ENCODE measurements around the gene SLC39A2. TPM values are rescaled to one million over a fixed set of nuclear protein-coding genes. Genes with fewer than 3 reads are reported as not detected.
A peak's percentile ranks its signal among the peaks of the same experiment; 100 is the strongest.
"Not testable (repeated sequence)": the region's sequence is repeated elsewhere in the genome, so short reads cannot be mapped to it uniquely, and the experiment has no call there.

SLC39A2 gene, protein sequence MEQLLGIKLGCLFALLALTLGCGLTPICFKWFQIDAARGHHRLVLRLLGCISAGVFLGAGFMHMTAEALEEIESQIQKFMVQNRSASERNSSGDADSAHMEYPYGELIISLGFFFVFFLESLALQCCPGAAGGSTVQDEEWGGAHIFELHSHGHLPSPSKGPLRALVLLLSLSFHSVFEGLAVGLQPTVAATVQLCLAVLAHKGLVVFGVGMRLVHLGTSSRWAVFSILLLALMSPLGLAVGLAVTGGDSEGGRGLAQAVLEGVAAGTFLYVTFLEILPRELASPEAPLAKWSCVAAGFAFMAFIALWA
- total RNA-seq, result not detected
- polyA plus RNA-seq, result not detected
- long read RNA-seq, donor 1, result 0 reads
- long read RNA-seq, donor 2, result 0 reads
- long read RNA-seq, donor 3, result 0 reads

DNA sequence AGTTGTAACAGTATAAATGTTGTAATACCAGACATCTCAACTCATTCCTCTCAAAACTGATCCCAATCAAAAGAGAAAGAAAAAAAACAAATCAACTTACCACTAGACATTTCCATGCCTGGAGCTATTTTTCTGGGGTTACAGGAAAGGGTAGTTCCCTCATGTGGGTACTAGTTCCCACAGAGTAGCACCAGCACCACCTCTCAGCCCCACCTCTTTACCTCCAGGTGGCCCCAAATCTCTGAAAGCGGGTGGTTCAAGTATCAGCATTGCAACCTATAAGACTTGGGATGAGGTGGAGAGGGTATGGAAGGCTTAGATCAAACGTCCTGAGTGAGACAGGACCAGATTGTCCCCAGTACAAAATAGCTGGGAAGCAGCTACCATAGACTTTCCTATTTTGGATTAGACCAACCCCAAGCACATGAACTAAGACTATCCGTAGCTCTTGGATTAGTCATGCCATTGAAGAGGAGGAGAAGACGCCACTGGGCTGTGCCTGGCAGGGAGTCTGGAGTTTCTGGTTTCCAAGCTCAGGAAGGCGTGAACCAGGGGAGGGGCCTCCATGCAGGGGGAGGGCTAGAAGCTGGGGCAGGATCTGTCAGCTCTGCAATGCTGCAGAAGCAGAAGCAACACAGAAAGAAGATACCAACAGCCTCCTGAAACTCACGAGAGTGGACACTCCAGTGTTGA, at the start of gene SLC39A2:
SLC39A2 (plus strand) TSS at position 620 of the 693 bp plus-strand sequence. CDS start 154 bp downstream, outside the sequence.
- Histone ChIP-seq H3K9me3 (no peaks in the 10 kb centered on the region), H3K36me3 (peaks cover 0 to 42% (median 35%) of the 10 kb centered on the region in 9 donors), H3K4me1 (peaks cover 0 to 14% (median 1%) of the 10 kb centered on the region in 12 donors), H3K27ac (no peak within 1 kb of the TSS), H3K4me3 (no peak within 1 kb of the TSS), H3K27me3 (no peaks in the 10 kb centered on the region)
- intact Hi-C loops (cut with DNase I), result no loop called here
- DNase-seq, result peak in 3 of 5 donors; percentile 41 to 52 (median 50)
- no peak for TF ChIP-seq POLR2A (IDR thresholded peaks at IDR 0.05)
- TF ChIP-seq, protein P1, sequence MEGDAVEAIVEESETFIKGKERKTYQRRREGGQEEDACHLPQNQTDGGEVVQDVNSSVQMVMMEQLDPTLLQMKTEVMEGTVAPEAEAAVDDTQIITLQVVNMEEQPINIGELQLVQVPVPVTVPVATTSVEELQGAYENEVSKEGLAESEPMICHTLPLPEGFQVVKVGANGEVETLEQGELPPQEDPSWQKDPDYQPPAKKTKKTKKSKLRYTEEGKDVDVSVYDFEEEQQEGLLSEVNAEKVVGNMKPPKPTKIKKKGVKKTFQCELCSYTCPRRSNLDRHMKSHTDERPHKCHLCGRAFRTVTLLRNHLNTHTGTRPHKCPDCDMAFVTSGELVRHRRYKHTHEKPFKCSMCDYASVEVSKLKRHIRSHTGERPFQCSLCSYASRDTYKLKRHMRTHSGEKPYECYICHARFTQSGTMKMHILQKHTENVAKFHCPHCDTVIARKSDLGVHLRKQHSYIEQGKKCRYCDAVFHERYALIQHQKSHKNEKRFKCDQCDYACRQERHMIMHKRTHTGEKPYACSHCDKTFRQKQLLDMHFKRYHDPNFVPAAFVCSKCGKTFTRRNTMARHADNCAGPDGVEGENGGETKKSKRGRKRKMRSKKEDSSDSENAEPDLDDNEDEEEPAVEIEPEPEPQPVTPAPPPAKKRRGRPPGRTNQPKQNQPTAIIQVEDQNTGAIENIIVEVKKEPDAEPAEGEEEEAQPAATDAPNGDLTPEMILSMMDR (IDR thresholded peaks at IDR 0.05), result no peak
- ATAC-seq, result peak in 3 of 4 donors; percentile 60 to 79 (median 71)
- 52 to 63% (median 56%) methylated on average over 6 of the region's 6 CpGs for WGBS, 4 donors

DNA sequence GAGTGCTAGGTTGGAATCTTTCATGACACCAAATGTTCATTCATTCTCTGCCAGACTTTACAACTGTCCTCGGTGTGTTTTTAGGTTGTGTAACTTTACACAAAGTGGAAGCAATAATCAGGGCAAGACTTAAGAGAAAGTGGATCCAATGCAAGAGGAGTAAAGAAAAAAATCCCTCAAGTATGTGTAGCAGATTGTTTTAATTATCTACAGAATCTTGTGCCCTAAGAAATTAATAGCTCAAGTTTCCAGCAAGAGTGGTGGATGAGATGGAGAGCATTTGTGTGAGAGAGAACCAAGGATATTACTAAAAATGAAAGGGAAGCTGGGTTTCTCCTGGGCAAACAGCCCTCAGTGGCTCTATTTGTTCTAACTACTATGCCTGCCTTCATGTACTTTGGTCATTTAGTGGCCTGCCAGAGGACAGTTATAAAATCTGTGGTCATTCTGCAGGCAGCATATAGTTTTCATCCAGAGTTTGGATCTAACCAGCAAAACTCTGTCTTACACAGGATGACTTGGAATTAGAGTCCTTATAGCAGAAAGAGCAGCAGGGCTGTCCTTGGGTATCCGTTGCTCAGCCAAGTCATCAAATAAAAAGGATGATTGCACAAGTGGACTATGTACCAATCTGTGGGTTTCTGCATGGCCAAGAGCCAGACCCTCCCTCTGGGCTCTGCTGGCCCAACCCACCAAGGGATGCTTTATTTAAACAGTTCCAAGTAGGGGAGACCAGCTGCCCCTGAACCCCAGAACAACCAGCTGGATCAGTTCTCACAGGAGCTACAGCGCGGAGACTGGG, 44.2 kb upstream of the SLC39A2 start, which contains the start of gene RNASE2:
RNASE2 (plus strand) TSS at position 752 of the 802 bp plus-strand sequence. CDS start 285 bp downstream, outside the sequence.
- Histone ChIP-seq H3K27ac (peak within 1 kb of the TSS in 1 of 12 donors; percentile 52), H3K4me3 (peak within 1 kb of the TSS in 1 of 12 donors; percentile 31)
- H3K36me3 ChIP-seq; intact Hi-C loops (cut with DNase I); H3K27me3 ChIP-seq; H3K4me1 ChIP-seq; DNase-seq; H3K9me3 ChIP-seq: not testable (repeated sequence)
- 65 to 81% (median 77%) methylated on average over 4 of the region's 4 CpGs for WGBS, 4 donors
- peak in 2 of 4 donors; percentile 45 to 75 for ATAC-seq

DNA sequence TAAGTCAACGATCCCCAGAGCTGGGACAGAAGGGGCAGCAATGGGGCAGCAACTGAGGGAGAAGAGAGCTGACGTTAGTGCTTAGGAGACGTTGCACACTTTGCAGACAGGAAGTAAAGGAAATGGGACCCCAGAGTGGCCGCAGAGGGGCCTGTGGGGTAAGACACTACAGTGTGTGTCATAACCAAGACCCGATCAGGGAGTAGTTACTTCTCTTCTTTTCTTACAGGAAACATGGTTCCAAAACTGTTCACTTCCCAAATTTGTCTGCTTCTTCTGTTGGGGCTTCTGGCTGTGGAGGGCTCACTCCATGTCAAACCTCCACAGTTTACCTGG, 43.6 kb upstream of the SLC39A2 start:
- 60 to 66% (median 63%) methylated on average over 5 of the region's 5 CpGs for WGBS, 4 donors
- H3K27me3 ChIP-seq; intact Hi-C loops (cut with DNase I); H3K9me3 ChIP-seq; DNase-seq; H3K4me1 ChIP-seq; H3K36me3 ChIP-seq: not testable (repeated sequence)
- Histone ChIP-seq H3K4me3 (peak overlapping the region in 1 of 12 donors; percentile 31), H3K27ac (peak overlapping the region in 1 of 12 donors; percentile 52)
- ATAC-seq, result peak in 2 of 4 donors; percentile 42 to 53

DNA sequence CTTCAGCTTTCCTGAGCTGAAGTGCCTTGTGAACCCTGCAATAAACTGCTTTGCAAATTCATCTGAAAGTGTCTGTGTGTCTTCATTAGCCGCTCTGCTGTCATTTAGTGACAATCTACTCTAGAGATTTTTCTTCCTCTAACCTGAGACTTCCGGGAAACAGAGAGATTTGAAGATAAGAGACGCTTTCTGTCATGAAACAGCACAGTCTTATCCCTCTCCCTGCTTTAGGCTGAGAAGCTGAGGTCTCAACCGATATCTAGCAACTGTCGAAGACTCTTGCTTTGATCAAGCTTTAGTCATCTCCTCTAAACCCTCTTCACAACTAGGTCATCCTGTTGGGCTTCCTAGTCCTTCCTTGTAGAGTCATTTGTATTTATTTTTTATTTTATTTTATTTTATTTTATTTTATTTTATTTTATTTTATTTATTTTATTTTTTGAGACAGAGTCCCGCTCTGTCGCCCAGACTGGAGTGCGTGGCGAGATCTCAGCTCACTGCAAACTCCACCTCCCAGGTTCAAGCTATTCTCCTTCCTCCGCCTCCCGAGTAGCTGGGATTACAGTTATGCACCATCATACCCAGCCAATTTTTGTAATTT, 42.6 kb upstream of the SLC39A2 start:
- H3K36me3 ChIP-seq, result no peaks in the 10 kb centered on the region
- no peak overlapping the region for H3K4me3 ChIP-seq
- intact Hi-C loops (cut with DNase I), result no loop called here
- DNase-seq, result no peak
- H3K9me3 ChIP-seq, result no peaks in the 10 kb centered on the region
- H3K27ac ChIP-seq, result no peak overlapping the region
- 77 to 79% (median 78%) methylated on average over 11 of the region's 11 CpGs for WGBS, 4 donors
- H3K27me3 ChIP-seq, result peaks cover 0 to 6% (median 0%) of the 10 kb centered on the region in 9 donors
- no peak for TF ChIP-seq POLR2A (IDR thresholded peaks at IDR 0.05)
- TF ChIP-seq, protein P1 (IDR thresholded peaks at IDR 0.05), result no peak
- peaks cover 0 to 10% (median 0%) of the 10 kb centered on the region in 12 donors for H3K4me1 ChIP-seq
- ATAC-seq, result no peak

DNA sequence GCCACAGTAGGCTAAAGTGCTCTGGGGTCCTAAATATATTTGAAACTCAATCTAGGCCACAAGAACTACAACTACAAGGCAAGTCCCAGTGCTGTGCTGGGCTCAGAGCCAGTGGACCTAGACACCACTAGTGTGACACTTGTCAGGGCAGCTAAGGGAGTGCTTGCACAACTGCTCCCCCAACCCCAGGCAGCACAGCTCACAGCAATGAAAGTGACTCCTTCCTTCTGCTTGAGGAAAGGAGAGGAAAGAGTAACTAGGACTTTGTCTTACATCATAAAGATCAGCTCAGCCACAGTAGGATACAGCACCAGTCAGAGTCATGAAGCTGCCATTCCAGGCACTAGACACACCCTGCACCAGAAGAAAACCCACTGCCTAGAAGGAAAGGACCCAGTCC, 40.1 kb upstream of the SLC39A2 start:
- intact Hi-C loops (cut with DNase I); H3K36me3 ChIP-seq; H3K4me1 ChIP-seq; DNase-seq; H3K27me3 ChIP-seq; ATAC-seq; H3K9me3 ChIP-seq; H3K27ac ChIP-seq; H3K4me3 ChIP-seq: not testable (repeated sequence)
